Cardiac ventricle fibroblast (primary cell): ENCODE data around the gene PPA2. TPM values are rescaled to one million over a fixed set of nuclear protein-coding genes. Genes with fewer than 3 reads are reported as not detected.

Experiments used
- total RNA-seq: library from RNA; depleted of rRNA; stranded (reverse); fragments of >200 nt; gene quantifications from 2 replicates; pipeline ENCODE4 v1.2.3, GENCODE V29; 2015

Gene PPA2
- 52.0 and 62.3 TPM in 2 replicates for total RNA-seq

GRCh38 chr4:105473324-105474098, at the start of gene PPA2:
TSS of gene PPA2 (minus strand) at chr4:105474062. CDS start at chr4:105474050, 12 bp downstream.

Other genes starting within 250 kb of the PPA2 start
- gene ARHGEF38, start 78.6 kb upstream of the PPA2 start, total RNA-seq, result 0.15 TPM in 1 of 2 replicates, not detected in the other
- 9.8 and 18.8 TPM in 2 replicates for gene INTS12, start 234.6 kb upstream of the PPA2 start, total RNA-seq
- 2.9 and 3.6 TPM in 2 replicates for gene GSTCD, start 234.7 kb upstream of the PPA2 start, total RNA-seq